GM21717 (cell line): Measurements from ENCODE around the gene BATF3.

ENCODE experiments used
- ATAC-seq: cut with Tn5 transposase; IDR thresholded peaks from one replicate; pipeline ENCODE4 v1.9.1; 2021; ENCODE audit warnings: mild to moderate bottlenecking, moderate library complexity; ENCODE audit not compliant: unreplicated experiment

The BATF3 gene

DNA sequence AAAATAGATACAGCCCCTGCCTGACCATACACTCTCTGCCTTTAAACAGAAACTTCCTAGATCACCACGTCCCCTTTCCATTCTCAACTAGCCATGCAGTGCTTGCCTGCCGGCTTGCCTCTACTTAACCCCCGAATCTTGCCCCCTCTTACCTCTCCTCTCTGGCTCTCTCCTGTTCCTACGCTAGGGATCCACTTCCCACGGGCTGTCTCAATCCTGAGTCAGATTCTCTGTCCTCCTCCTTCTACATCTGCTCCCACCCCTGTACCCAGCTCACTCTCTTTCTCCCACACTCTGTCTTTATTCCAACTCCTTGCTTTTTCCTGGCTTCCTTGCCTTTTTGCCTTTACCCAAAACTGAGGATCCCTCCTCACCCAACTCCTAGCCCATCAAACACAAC lies 61.7 kb downstream of the BATF3 start:
- no peak for ATAC-seq
